Nephron (organoid): Measurements from ENCODE around the gene KCNMA1.
A peak's percentile ranks its signal among the peaks of the same experiment; 100 is the strongest.

Source experiments
- H3K27ac Mint-ChIP-seq, 3 experiments: 2 replicates each; pipeline ENCODE4 v1.8.0; 2020; ENCODE audit warnings: mixed read lengths in 3 of 3, mild to moderate bottlenecking in 2 of 3, moderate library complexity in 1 of 3
- H3K27me3 Mint-ChIP-seq: 2 replicates; pipeline ENCODE4 v1.8.0; 2021; ENCODE audit warnings: low read depth, mild to moderate bottlenecking, moderate library complexity, mixed read lengths
- H3K36me3 Mint-ChIP-seq: 2 replicates; pipeline ENCODE4 v1.8.0; 2020; ENCODE audit warnings: low read depth, mixed read lengths
- H3K4me1 Mint-ChIP-seq: 2 replicates; pipeline ENCODE4 v1.8.0; 2020; ENCODE audit warnings: mixed read lengths
- H3K4me3 Mint-ChIP-seq, 3 experiments: 2 replicates each; pipeline ENCODE4 v1.8.0; 2020; ENCODE audit warnings: mild to moderate bottlenecking in 3 of 3, mixed read lengths in 3 of 3, moderate library complexity in 2 of 3
- H3K9me3 Mint-ChIP-seq: 2 replicates; pipeline ENCODE4 v1.8.0; 2020; ENCODE audit warnings: mixed read lengths
- TF ChIP-seq, protein P1 (sequence below), 3 experiments: fragments of 200-600 bp; sonication (generic); IDR thresholded peaks; one replicate each; pipeline ENCODE4 v1.5.0; 2021; ENCODE audit warnings: antibody characterized with exemption in 3 of 3; ENCODE audit not compliant: unreplicated experiment in 3 of 3

Gene KCNMA1

DNA sequence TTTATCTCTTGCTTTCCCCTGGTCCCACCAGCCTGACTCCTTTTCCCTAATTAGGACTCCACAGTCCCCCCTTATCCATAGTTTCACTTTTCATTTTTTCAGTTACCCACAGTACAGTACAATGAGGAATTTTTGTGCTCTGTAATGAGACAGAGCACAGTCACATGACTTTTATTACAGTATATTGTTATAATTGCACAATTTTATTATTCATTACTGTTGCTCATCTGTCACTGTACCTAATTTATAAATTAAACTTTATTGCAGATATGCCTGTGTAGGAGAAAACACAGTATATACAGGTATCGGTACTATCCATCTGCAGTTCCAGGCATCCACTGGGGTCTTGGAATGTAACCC is 125.4 kb downstream of the KCNMA1 start:
- no peaks in the 10 kb centered on the region for H3K27me3 Mint-ChIP-seq
- H3K4me3 Mint-ChIP-seq, result no peak overlapping the region
- TF ChIP-seq, protein P1, sequence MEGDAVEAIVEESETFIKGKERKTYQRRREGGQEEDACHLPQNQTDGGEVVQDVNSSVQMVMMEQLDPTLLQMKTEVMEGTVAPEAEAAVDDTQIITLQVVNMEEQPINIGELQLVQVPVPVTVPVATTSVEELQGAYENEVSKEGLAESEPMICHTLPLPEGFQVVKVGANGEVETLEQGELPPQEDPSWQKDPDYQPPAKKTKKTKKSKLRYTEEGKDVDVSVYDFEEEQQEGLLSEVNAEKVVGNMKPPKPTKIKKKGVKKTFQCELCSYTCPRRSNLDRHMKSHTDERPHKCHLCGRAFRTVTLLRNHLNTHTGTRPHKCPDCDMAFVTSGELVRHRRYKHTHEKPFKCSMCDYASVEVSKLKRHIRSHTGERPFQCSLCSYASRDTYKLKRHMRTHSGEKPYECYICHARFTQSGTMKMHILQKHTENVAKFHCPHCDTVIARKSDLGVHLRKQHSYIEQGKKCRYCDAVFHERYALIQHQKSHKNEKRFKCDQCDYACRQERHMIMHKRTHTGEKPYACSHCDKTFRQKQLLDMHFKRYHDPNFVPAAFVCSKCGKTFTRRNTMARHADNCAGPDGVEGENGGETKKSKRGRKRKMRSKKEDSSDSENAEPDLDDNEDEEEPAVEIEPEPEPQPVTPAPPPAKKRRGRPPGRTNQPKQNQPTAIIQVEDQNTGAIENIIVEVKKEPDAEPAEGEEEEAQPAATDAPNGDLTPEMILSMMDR (IDR thresholded peaks at IDR 0.05; ENCODE audit: unreplicated experiment in 3 of 3), result no peak
- no peaks in the 10 kb centered on the region for H3K9me3 Mint-ChIP-seq
- H3K4me1 Mint-ChIP-seq, result peaks cover 70% of the 10 kb centered on the region
- peak overlapping the region; percentile 24 to 65 (median 37) for H3K27ac Mint-ChIP-seq
- H3K36me3 Mint-ChIP-seq, result no peaks in the 10 kb centered on the region

DNA sequence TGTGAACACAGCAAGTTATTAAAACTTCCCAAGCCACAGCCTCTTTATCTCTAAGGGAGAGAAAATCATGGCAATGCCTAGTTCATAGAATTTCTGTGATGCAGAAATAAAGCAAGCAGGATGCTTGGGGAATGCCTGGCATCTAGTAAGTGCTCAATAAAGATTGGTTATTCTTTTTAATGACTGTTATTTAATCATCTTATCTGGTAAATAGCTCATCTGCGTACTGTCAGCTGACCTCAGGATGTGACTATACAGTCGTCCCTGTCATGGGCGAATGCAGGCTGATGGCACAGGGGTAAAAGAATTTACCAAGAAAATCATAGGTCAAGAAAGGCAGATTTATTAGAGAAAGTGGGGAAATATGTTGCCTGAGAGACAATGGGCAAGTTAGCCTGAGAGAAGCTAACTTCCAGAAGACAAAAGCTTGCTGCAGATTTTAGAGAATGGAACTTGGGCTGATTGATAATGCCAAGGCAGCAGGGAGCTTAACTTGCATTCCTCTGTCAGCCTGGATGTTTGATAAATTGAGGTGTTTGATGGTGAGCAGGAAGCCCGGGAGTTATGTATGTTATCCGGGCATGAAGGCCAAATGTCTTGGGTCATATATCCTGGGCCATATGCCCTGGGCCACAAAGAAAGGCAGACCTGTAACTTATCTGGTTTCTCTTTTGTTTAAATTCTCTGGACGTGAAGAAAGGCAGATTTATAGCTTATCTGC is 126.0 kb downstream of the KCNMA1 start:
- H3K4me1 Mint-ChIP-seq, result peaks cover 75% of the 10 kb centered on the region
- H3K4me3 Mint-ChIP-seq, result no peak overlapping the region
- H3K27ac Mint-ChIP-seq, result peak overlapping the region; percentile 24 to 65 (median 36)
- H3K9me3 Mint-ChIP-seq, result no peaks in the 10 kb centered on the region
- TF ChIP-seq, protein P1 (IDR thresholded peaks at IDR 0.05; ENCODE audit: unreplicated experiment in 3 of 3), result no peak
- H3K36me3 Mint-ChIP-seq, result no peaks in the 10 kb centered on the region
- peaks cover 2% of the 10 kb centered on the region for H3K27me3 Mint-ChIP-seq

DNA sequence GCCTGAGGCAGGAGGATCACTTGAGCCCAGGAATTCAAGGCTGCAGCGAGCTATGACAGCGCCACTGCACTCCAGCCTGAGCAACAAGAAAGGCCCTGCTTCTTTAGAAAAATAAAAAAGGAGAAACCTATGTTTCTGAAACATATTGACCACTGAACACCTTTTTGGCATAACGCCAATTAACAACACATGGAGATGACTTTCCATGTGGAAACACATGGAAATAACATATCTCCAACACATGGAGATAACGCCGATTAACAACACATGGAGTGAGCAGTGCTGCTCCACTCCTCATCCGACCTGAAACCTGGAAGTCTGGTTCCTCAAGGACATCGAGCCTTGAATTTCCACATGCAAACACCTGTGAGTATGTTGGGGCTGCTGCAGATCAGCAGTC is 126.9 kb downstream of the KCNMA1 start:
- TF ChIP-seq, protein P1 (IDR thresholded peaks at IDR 0.05; ENCODE audit: unreplicated experiment in 3 of 3), result no peak
- H3K27ac Mint-ChIP-seq, result peak overlapping the region; percentile 24 to 75 (median 68)
- no peak overlapping the region for H3K4me3 Mint-ChIP-seq
- no peaks in the 10 kb centered on the region for H3K36me3 Mint-ChIP-seq
- peaks cover 7% of the 10 kb centered on the region for H3K27me3 Mint-ChIP-seq
- H3K4me1 Mint-ChIP-seq, result peaks cover 75% of the 10 kb centered on the region
- no peaks in the 10 kb centered on the region for H3K9me3 Mint-ChIP-seq

DNA sequence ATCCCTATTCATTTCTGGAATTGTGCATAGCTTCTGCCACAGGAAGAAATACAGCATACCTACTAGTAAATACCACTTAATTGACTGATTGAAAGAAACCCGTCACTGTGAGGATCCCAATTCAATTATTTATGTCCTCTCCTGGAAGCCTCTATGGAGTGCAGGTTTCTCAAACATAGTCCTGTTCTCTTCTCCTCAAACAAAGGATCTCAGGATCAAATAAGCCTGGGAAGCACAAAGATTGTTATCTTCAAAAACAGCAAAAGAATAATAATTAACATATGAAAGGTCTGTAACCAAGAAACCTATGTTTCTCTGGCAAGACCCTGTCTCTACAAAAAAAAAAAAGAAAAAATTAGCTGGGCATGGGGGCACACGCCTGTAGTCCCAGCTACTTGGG is 127.3 kb downstream of the KCNMA1 start:
- no peaks in the 10 kb centered on the region for H3K9me3 Mint-ChIP-seq
- TF ChIP-seq, protein P1 (IDR thresholded peaks at IDR 0.05; ENCODE audit: unreplicated experiment in 3 of 3), result no peak
- peak overlapping the region in 1 of 3 experiments; percentile 75 for H3K27ac Mint-ChIP-seq
- H3K4me1 Mint-ChIP-seq, result peaks cover 77% of the 10 kb centered on the region
- no peaks in the 10 kb centered on the region for H3K36me3 Mint-ChIP-seq
- peaks cover 7% of the 10 kb centered on the region for H3K27me3 Mint-ChIP-seq
- H3K4me3 Mint-ChIP-seq, result no peak overlapping the region

DNA sequence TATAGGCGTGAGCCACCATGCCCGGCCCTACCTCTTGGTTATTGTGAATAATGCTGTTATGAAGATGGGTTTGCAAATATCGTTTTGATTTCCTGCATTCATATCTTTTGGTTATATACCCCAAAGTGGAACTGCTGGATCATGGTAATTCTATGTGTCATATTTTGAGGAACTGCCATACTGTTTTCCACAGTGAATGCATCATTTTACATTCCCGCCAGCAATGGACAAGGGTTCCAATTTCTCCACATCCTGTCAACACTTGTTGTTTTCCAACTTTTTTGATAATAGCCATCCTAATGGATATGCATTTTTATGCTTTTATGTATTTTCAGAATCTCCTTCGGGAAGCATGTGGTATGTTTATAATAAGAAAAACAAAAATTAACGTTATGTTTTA is 128.2 kb downstream of the KCNMA1 start:
- Mint-ChIP-seq H3K9me3 (no peaks in the 10 kb centered on the region), H3K27ac (no peak overlapping the region), H3K4me3 (no peak overlapping the region), H3K4me1 (peaks cover 71% of the 10 kb centered on the region), H3K36me3 (no peaks in the 10 kb centered on the region), H3K27me3 (peaks cover 7% of the 10 kb centered on the region)
- TF ChIP-seq, protein P1 (IDR thresholded peaks at IDR 0.05; ENCODE audit: unreplicated experiment in 3 of 3), result no peak

DNA sequence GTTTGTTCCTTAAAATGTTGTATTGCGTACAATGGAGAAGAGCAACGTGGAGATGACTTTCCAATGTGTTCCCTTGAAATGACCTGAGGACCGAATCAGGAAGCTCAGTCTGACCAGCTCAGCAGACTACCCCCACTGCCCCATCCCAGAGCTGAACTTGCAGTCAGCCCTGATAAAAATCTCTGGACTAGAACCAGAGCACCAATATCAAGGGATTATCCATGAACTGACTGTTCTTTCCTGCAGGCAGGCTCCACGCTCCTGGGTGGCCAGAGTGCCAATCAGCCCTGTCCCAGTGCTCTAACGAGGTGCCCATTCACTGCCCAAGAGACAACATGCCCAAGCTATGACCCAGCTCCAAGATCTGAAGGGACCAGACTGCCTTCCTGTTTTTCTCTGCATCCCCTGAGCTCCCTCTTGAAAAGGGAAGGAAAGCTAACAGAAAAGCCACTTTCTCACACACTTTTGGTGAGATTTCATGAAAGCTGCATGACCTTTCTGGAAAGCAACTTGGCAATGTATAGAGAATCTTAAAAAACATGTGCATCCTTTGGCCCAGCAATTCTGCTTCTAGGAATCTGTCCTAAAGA is 130.2 kb downstream of the KCNMA1 start:
- peaks cover 17% of the 10 kb centered on the region for H3K27me3 Mint-ChIP-seq
- TF ChIP-seq, protein P1 (IDR thresholded peaks at IDR 0.05; ENCODE audit: unreplicated experiment in 3 of 3), result no peak
- no peak overlapping the region for H3K4me3 Mint-ChIP-seq
- H3K9me3 Mint-ChIP-seq, result no peaks in the 10 kb centered on the region
- H3K27ac Mint-ChIP-seq, result peak overlapping the region; percentile 2 to 70 (median 21)
- no peaks in the 10 kb centered on the region for H3K36me3 Mint-ChIP-seq
- peaks cover 62% of the 10 kb centered on the region for H3K4me1 Mint-ChIP-seq
